Measurements from ENCODE around the gene HPS1.
"Not testable (repeated sequence)": the region's sequence is repeated elsewhere in the genome, so short reads cannot be mapped to it uniquely, and the experiment has no call there.

HPS1 gene

DNA sequence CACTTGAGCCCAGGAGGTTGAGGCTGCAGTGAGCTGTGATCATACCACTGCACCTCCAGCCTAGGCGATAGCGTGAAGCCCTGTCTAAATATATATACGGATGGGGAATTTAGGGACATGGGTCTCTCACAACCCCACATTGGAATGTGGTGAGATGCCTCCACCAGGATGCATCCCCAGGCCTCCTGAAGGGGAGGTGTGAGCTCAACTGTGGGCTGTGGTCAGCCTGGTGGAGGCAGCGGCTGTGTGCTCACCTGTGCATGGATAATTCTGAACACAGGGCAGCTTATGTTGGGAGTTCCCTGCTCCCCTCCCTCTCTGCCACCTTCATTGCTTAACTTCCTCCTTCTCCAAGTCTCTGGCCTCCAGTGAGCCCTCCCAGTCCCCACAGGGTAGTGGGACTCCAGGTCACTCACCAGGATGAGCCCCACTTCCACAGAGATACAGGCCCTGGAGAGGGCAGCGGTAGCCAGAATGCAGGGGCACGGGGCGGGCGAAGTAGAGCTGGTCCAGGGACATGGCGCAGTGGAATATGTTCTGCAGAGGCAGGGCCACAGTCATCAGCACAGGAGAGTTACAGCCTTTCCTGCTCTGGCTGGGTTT, 62.1 kb downstream of the HPS1 start:
- DNase-seq, result no peak

GRCh38 chr10:98383869-98384268, 62.9 kb downstream of the HPS1 start:
- DNase-seq, result no peak

DNA sequence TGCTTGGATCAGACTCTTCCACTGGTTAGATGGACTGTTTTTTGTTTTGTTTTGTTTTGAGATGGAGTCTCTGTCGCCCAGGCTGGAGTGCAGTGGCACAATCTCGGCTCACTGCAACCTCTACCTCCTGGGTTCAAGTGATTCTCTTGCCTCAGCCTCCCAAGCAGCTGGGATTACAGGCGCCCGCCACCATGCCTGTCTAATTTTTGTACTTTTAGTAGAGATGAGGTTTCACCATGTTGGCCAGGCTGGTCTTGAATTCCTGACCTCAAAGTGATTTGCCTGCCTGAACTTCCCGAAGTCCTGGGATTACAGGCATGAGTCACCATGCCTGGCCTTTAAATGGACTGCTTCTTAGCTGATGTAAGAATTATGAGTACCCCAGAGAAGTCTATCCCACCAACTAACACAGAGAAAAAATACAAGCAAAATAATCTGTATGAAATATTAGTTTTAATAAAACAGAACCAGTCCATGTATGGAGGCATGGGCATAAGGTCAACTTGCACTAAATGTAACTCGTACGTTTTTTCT, 63.5 kb downstream of the HPS1 start:
- not testable (repeated sequence) for DNase-seq

DNA sequence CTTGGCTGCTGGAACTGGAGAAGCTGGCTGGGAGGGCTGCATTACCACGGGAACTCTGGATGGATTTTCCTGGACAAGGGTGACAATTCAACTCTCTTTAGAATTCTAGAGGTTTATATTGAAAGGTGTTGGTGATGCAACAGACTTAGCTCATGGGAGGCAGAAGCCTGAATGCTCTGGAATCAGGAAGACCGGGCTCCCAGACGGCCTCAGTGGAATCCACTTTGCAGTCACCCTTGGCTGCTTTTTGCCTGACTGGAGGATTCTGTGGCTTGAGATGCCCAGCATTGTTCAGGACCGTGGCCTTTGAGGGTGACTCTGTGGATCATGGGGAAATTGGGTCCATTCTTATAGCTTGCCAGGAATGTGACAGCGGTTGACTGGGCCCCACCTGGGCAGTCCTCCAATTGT, 64.0 kb downstream of the HPS1 start:
- no peak for DNase-seq

DNA sequence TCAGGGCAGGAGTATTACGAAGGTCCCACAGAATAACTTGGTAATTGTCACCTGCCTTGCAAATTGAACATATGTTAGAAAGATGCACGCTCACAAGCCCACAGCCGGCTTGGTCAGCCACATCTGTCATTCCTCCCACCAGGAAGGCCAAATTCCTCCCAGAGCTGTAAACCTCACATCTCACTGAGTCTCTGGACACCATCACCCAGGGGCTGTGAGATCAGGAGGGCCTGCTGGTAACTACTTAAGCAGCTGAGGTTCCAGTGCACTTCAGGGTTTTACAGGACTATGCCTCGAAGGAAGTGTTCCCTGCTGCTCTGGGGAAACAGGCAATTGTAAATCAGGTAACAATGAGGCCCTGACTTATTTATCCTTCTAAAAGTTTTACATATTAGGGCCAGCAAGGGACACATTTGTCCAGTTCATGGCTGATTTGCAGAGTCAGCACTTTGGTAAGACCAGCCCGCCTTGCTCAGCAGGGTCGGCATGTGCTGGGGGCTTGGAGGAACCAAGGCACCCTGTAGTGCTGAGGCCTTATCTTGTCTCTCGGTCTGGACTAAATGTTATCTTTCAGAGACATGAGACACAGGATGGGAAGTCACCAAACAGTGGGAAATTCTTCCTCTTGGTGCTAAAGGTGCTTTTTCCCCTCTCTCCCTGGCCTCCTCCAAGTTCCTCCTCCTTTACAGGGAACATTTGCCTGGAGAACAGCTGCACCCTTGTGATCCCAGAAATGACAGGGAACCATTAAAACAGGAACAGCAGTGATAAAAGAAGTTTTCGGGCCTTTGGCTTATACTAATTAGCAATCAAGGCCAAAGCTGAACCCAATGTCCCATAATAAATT, 66.0 kb downstream of the HPS1 start:
- no peak for DNase-seq

DNA sequence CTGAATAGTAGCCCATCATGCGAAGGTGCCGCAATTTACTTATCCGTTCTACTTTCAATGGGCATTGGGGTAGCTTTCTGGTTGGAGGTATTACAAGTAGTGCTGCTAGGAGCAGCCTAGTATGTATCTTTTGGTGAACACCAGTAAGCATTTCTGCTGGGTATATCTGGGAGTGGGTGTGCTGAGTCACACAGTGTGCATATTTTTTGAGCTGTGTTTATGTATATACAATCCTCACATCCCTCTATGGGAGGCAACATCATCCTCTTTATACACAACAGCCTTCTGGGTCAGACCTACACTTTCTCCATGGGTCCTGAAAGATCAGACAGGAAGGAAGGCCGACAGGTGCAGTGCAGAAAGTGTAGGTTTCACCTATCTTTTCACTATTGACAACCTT, 68.0 kb downstream of the HPS1 start:
- DNase-seq, result no peak

DNA sequence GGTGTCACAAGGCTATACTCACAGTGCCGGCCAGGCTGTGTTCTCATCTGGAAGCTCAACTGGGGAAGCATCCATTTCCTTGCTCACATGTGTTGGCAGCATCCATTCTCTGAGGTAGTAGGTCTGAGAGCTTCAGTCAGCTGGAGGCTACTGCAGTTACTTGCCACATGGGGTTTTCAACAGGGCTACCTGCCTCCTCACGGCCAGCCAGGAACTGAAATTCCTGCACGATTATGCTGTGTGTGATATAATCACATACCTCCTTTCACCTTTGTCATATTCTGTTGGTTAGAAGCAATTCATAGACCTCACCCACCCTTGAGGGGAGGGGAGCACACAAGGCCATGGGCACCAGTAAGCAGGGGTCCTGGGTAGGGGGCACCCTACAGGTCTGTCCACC, 69.2 kb downstream of the HPS1 start:
- no peak for DNase-seq

DNA sequence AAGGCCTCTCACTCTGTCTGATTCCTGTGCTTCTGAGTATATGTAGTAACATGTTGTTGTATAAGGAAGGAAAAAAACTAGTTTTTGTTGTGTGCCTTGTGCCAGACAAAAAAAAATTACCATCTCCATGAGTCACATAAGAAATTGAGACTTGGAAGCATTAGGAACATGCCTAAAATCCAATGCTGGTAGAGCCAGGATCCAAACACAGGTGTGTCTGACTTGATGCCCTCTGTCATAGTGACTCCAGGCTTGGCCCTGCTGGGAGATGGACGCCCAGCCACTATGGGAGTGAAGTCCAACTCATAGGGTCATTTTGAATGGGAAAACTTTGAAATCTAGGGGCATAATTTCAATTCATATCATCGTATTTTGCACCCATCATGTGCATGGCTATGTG, 69.7 kb downstream of the HPS1 start:
- DNase-seq, result no peak

GRCh38 chr10:98376485-98376884, 70.2 kb downstream of the HPS1 start:
- DNase-seq, result no peak

DNA sequence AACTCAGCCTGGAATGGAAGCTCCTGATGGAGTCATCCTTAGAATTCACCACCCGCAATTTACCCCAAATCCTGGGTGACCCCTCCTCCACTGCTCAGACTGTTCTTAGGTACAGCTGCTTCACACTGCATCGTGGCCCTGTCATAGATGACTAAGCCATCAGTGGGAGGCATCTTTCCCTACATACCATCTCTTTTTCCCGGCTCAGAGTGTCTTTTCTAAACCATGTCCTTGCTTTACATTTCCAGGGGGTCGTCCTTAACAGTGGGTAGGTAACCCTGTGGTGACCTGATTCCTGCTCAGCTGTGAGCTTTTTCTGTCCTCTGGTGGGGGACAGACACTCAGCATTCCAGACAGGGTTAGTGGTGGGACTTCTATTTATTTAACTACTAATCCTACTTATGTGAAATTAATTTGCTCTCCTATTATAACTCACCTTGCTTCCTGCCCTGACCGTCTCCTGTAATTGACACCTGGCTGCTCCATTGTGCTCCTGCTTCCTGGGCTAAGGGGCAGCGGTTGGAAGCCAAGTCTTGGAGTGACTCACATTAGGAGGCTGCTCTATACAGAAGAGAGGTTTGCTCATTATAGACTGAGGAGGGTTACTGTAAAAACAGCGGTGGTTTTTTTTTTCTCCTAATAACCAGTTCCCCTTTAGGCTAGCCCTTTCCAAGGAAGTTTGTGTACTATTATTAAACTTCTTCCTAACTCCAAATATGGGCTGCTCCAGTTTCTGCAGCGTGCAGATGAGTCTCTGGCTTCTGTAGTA, 72.3 kb downstream of the HPS1 start:
- DNase-seq, result peak; percentile 13

DNA sequence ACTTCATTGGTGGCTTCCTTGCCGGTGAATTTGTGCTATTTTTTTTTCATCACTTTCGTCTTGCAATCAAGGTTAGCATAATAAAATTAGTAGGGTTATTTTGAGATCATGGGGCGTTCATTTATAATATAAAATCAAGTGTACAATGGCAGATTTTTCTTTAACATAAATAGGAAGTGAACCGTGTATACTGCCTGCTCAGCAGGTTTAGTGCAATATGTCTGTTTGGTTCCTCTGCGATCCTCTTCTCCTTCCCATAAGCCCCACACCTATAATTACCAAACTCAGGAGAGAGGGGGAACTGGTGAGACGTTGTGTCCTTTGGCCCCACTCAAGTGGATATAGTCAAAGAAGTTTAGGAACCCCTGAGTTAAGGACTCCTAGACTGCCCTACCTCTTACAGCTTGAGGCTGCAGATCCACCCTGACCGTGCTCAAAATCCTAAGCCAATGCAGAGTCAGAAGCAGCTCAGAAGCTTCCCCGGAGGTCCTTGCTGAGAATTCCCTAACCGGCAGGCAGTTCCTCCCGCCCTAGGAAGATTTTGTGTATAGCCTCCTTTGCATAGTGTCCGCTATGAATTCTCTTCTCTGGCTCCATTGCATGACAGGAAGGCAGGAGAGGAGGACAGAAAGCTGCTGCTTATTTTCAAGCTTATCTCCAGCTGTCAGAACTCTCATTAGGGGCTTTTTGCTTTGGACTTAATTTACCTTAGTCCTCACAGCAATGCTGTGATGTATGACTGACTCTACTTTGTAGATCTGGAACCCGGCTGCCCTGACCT, 73.3 kb downstream of the HPS1 start:
- no peak for DNase-seq

- DNase-seq, result no peak
Measured at GRCh38 chr10:98370831-98371820, 75.6 kb downstream of the HPS1 start.

- DNase-seq, result no peak
Measured at GRCh38 chr10:98369801-98370200, 76.9 kb downstream of the HPS1 start.

DNA sequence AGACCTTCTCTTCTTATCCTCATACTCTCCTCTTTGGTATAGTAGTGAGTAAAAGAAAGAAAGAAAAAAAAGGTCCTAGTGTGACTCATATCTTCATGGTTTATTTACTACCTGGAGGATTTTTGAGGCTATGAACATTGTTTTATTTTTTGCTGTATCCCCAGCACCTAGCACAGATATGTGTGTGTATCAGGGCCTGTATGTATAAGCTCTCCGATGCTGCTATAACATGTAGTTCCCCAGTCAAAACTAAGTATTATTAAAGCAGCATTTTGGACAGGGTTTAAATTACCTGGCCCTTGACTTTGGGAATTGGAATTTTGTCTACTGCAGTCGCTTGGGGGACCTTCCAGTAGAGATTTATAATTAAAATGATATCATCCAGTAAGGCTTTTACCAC, 78.1 kb downstream of the HPS1 start:
- no peak for DNase-seq

DNA sequence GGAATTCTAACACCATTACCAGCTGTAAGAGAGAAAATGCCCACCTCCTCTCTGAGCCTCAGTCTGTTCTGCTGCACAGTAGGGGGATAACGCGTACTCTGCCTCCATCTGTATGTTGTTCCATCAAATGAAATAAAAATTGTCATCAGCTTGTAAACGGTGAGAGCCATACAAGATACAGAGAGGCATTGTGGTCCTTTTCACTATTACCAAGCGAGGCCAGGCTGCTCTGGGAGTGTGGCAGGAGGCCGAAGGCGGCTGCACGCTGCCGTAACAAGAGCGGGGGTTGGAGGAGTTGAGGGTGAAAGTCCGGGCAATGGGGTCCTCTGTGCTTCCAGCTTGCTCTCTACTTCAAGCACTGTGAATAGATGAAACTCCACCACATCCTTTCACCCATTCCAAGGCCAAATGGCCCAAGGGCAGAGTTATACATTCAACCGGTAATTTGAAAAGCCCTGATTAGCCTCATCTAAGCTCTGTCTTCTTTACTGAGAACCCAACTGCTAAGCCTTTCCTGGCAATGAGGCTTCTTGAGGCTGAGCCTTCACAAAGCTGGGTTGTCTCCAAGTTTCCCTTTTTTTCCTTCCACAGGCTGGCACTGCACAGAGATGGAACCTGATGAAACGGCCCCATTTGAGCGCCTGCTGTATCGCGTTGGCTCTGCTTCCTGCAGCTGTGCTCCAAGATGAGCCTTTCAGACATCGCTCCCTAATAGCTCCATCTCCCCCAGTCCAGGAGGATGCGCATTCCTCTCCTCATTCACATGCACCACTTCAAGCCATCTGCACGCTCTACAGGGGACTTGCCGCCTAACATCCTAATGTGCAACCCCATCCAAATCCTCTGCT, 78.9 kb downstream of the HPS1 start:
- DNase-seq, result no peak

Measured in MV-4-11 (cell line).